HG03025 (cell line): ENCODE data around the gene SORBS1.

Source experiments
- ATAC-seq: cut with Tn5 transposase; IDR thresholded peaks from one replicate; pipeline ENCODE4 v1.9.1; 2021; ENCODE audit warnings: mild to moderate bottlenecking, moderate library complexity; ENCODE audit not compliant: unreplicated experiment, low FRiP score

The SORBS1 gene

GRCh38 chr10:95416270-95416669, 144.9 kb downstream of the SORBS1 start:
- ATAC-seq = no peak

- no peak for ATAC-seq
Measured at GRCh38 chr10:95415621-95416031, 145.5 kb downstream of the SORBS1 start.

DNA sequence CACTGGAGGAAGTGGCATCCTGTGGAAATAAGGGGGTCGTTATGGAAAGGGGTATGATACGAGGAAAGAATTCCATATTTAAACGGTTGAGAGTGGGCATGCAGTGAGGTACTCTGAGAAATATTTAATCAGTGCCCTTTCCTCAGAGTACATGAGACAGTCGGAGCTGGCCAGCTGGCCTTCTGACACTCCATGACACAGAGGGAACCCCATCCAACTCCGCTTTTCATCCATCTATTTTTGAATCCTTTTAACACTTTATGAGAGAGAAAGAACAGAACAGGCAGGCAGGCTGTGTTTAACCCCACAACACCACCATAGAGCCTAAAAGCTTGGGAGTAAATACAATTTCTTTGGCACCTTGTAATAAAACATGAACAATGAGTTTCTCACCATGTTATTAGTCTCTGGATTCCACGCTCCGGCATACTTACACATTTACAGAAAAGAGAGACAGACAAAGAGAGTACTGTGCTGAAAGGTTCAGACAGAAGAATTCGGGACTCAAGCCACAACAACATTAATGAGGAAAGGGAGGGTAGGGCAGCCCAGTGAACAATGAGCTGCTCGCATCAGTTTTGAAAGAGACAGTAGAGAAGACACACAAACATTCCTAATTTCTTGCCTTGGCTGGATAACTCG, 146.2 kb downstream of the SORBS1 start:
- ATAC-seq = no peak

GRCh38 chr10:95414016-95414830, 146.9 kb downstream of the SORBS1 start:
- ATAC-seq = no peak

DNA sequence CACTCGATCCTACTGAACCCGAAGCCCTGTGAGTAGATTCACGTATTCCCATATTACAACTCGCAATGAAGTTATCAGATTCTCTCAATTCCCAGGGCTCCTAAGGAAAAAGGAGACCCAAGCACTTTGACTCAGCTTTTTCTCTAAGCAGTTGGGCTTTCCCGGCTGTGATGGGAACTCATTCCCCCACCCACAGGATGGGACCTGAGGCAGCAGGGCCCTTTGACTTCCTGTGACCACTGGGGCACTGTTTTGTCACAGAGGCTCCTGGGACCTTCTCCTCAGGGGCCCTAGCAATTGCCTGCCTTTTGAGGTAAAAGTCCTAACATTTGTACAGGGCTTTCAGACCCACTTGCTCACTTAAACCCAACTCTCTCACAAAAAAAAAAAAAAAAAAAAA, 147.6 kb downstream of the SORBS1 start:
- ATAC-seq = no peak

DNA sequence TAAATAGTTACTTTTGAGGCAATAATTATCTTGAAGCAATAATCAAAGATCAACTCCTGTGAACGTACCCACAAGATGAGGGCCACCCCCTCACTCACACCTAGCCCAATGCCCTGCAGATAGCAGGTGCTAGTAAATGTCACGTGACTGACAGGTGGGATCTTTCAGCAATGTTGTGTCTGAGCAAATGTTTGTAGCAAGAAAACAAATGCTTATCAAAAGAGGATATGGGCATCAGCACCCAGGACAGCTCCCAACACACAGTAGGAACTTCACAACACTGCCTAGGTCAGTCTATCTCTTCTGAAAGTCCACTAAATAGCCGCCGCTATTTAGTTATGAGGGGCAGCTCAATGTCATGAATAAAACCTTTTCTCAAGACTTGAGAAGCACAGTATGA, 149.5 kb downstream of the SORBS1 start:
- no peak for ATAC-seq

DNA sequence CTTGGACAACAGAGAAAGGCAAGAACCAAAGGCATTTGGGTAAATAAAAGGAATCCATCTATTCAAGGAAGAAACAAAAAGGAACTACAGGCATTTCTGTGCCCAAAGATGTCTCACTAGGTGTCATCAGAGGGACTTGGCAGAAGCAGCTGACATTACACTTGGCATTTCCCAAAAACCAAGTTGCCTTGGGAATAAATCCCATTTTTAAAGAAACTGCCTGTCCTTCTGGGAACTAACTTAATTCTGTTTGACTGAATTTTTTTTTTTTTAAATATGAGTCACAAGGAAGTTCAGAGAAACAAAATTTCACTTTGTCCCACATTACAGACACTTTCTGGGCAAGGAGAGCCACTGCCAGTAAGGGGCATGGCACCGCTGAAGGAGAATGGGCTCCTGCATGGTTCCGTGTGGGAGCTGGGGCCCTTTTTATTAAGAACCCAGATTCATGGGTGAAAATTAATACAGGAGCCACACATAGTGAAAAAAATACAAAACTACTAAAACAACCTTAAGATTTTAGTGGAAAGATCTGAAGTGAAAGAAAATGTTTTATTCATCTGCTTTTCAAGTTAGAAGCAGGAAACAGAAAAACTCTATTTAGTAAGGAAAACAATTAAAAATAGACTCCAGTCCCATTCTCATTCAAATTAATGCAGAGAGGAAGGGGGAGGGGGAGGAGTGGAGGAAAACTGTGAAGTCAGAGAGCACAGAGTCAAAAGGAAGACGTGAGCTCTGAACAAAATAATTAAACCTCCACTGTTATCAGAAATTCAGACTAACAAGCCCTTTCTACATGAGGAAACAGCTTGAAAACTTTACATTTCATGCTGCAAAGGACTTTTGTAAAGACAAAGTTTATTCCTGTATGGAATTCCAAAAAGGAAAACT, 151.9 kb downstream of the SORBS1 start:
- ATAC-seq = no peak

DNA sequence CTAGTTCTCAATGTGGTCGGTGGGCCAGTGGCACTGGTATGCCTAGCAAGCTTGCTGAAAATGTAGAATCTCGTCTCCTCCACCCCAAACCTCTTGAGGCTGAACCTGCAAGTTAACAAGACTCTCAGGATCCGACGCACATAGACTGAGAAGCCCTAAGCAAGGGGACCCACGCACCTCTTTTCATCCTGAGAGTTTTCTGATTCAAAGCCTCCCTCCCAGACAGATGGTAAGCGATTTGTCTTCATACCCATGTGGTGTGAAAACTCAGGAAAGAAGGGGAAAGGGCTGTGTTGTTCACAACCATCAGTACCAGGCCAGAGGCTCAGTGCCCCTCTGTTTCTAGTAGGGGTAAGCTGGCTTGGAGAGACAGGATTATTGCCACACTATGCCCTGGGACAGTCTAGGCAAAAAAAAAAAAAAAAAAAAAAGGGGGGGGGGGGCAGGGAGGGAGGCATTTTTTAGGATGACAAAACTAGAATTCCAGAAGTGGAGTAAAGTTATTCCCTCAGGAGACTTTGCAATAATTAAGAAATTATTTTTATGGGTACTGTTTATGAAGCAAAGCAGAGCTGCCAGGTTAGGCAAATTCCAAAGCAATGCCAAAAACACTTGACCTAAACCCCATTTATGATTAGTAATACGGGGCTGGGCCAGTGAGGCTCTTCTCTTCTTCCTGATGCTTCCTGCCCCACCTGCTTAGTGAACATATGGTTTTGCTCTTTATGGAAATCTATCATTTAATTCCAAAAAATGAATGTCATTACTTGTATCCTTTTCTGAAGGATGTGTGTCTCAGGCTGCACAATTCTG, 152.8 kb downstream of the SORBS1 start:
- ATAC-seq = no peak

- ATAC-seq = no peak
Measured at GRCh38 chr10:95407546-95407945, 153.6 kb downstream of the SORBS1 start.

DNA sequence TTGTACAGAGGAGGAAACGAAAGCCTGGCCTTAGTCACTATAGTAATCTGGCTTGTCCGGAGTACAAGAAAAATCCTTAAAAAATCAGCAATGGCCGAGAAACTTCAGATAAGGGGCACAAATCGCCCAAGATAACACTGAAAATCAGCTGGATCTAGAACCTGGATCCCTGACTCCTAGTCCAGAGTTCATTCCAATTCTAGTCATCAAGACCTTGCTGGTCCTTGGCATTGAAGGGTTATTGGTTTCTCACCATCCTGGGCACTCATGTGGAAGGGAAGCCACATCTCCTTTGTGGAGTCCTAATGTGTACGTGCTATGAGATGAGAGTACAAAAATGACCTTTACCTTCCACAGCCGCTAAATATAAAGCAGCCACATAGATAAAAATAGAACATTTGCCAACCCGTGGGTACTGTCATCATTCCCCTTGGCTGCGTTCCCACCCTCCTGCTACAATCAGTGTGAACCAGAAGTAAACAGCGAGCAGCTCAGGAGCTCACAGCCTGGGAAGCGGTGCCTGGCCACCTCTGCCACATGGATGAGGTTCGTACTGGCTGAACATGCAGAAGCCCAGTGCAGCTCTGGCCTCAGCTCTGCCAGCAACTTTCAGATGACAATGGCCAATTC, 154.4 kb downstream of the SORBS1 start:
- ATAC-seq = no peak

- ATAC-seq = no peak
Measured at GRCh38 chr10:95405655-95406054, 155.5 kb downstream of the SORBS1 start.

DNA sequence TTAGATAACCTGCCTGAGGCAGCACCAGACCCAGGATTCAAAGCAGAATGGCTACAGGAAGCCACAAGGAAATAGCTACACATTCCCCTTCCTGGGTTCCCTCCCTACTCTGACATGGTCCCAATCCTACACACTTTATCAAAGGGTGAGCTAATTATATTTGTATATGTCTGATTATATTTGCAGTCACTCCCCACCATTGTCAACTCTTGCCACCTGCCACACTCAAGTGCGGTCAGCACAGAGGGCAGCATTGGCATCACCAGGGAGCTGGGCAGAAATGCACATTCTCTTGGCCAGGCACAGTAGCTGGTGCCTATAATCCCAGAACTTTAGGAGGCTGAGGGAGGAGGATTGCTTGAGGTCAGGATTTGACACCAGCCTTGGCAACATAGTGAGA, 156.3 kb downstream of the SORBS1 start:
- no peak for ATAC-seq

DNA sequence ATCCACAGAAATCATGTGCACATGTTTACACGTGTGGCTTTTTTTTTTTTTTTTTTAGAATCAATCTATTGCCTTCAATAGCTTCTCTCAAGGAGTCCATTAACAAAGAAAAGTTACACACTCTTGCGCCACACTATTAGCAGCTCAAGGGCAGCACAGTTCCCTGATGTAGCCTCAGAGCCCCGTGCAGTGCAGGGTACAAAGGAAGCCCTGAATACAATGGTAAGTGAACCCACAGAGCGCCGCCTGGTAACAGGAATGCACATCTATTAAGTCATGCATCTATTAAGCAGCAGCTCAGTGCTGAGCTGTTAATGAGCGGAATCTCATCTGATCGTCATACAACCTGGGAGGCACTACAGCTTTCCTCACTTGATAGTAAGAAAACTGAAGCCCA, 156.7 kb downstream of the SORBS1 start:
- no peak for ATAC-seq

GRCh38 chr10:95403700-95404461, 157.3 kb downstream of the SORBS1 start:
- no peak for ATAC-seq

DNA sequence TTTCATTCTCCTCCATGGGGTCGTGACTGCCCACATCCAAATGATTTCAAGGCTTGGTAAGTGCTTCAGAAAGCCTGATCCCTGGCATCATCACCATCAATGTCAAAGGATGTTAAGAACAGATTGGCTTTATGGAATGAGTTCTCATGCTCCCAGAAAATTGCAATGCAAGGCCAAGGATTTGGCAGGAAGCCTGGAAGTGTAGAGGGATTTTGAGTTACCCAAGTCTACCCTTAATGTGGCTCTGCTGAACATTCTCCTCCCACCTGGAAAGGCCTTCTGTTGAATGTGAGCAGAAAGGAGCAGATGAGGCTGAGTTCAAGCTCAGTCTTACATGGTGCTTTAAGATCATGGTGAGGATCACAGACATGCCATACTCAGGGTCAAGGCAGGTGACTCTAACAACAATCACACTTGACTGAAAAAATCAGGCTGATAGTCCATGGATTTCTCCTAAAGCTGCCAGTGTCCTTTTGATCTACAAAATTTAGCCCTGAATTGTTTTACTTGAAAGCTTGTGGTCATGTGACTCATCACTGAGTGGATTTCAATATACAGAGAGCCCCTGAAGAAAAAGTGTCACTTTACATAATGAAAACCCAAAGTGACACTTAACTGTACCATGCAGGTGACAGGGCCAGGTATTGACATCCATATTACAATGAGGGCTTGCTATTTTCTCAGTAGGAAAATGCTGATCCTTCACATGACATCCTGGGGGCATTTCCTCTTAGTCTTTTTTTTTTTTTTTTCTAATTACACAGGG, 159.3 kb downstream of the SORBS1 start:
- no peak for ATAC-seq

- no peak for ATAC-seq
Measured at GRCh38 chr10:95400787-95401186, 160.4 kb downstream of the SORBS1 start.

DNA sequence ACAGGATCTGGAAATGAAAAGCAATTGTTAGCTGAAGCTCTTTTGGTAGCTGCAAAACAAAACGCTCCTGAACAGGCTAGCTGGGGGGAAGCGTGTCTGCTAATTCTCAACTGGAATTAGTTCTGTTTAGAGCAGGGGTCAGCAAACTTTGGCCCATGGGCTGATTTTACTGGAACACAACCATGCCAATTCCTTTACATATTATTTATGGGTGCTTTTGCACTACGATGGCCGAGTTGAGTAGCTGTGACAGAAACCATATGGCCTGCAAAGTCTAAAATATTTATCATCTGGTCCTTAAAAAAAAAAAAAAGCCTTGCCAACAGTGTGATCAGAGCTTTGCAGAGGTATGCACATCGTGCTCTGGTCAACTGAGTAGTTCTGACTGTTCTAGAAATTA, 162.0 kb downstream of the SORBS1 start:
- no peak for ATAC-seq

DNA sequence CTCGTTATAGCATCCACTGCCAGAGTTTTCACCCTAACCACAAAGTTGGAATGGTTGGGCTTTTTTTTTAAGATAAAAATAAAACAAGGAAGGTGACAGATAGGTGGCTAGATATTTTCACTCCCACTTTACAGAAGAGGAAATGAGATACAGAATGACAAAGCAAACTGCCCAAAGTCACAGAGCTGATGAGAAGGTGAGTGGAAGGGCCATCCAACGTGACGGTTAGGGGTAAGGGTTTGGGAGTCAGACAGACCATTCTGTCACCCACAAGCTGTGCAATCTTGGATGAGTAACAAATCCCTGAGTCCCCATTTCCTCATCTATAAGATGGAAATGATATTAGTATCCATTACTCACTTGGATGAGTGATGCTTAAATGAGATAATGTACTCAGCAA, 163.4 kb downstream of the SORBS1 start:
- ATAC-seq = no peak
